SK-MEL-5 (cell line): ENCODE measurements around the gene PSMC2. TPM values are rescaled to one million over a fixed set of nuclear protein-coding genes. Genes with fewer than 3 reads are reported as not detected.
"Not testable (repeated sequence)": the region's sequence is repeated elsewhere in the genome, so short reads cannot be mapped to it uniquely, and the experiment has no call there.

Source experiments
- DNase-seq: peaks from one replicate; pipeline ENCODE4 v3.0.0-alpha.2; 2016; ENCODE audit warnings: low read depth, low spot score
- in situ Hi-C: cut with HindIII; loops from 2 replicates; pipeline ENCODE4 v1.10.0; 2016; ENCODE audit warnings: low sequenced_read_pairs, high pct_unique_total_duplicates, low pct_unique_long_range_greater_than_20kb
- small RNA-seq, 2 experiments: library from RNA; depleted of rRNA; stranded (forward); fragments of <200 nt; gene quantifications; one replicate each; pipeline ENCODE3, GENCODE V24; 2014
- total RNA-seq: library from RNA; depleted of rRNA; stranded (reverse); fragments of >200 nt; shearing (Covaris generic); gene quantifications from 2 replicates; pipeline ENCODE4 v1.2.3, GENCODE V29; 2014; rRNA removed

The PSMC2 gene
- total RNA-seq, 1 experiment from 2014 or later = 389 TPM

DNA sequence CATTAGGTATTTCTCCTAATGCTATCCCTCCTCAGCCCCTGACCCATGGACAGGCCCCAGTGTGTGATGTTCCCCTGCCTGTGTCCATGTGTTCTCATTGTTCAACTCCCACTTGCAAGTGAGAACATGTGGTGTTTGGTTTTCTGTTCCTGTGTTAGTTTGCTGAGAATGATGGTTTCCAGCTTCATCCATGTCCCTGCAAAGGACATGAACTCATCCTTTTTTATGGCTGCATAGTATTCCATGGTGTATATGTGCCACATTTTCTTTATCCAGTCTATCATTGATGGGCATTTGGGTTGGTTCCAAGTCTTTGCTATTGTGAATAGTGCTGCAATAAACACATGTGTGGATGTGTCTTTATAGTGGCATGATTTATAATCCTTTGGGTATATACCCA is 52.2 kb downstream of the PSMC2 start:
- in situ Hi-C loops, DNase-seq: not testable (repeated sequence)

- DNase-seq, in situ Hi-C loops: not testable (repeated sequence)
Measured at GRCh38 chr7:103405789-103406613, 58.6 kb downstream of the PSMC2 start.

DNA sequence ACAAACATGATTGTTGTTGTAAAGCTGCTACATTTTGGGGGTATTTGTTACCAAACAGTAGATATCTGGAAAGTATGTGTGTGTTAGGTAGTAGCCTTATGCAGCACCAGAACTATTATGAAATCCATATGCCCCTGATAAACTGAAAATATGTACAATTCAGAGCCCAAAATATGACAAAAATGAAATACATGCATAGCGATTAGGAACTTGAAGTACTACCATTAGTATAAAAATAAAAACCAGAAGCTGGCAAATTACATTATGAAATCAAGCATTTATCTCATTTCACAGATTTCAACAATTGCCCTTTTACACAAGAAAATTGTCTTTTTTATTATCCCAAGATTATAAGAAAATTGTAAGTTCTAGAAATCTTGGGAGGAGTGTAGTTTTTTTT is 64.7 kb downstream of the PSMC2 start:
- in situ Hi-C loops = no loop called here
- DNase-seq = no peak

GRCh38 chr7:103413407-103413806 is 66.0 kb downstream of the PSMC2 start:
- in situ Hi-C loops = no loop called here
- DNase-seq = no peak

- DNase-seq = no peak
- in situ Hi-C loops = no loop called here
Measured at GRCh38 chr7:103418241-103418640, 70.8 kb downstream of the PSMC2 start.

Small RNAs within 50 kb of the gene (small RNA-seq; reads per million reads assigned to genes)
- gene RPS29P16 = 0 to 0.38 reads per million in 2 experiments

Other genes with a start within 250 kb of the PSMC2 start
- 33.8 and 37.5 TPM in 2 replicates for gene NAPEPLD, start 198.5 kb upstream of the PSMC2 start, total RNA-seq
- 137 and 146 TPM in 2 replicates for gene PMPCB, start 50.2 kb upstream of the PSMC2 start, total RNA-seq
- 42.6 and 44.3 TPM in 2 replicates for gene DNAJC2, start 2.9 kb upstream of the PSMC2 start, total RNA-seq
- gene SLC26A5, start 98.6 kb downstream of the PSMC2 start, total RNA-seq = not detected in 2 replicates